NCI-H2227 treated with DMSO at 0.1 percent for 48 hours (cell line): ENCODE measurements around the gene TMEM181.
"Not testable (repeated sequence)": the region's sequence is repeated elsewhere in the genome, so short reads cannot be mapped to it uniquely, and the experiment has no call there.

Experiments used
- DNase-seq: peaks from one replicate; lab custom pipeline; 2025; lab: John Stamatoyannopoulos, UW

TMEM181 gene

DNA sequence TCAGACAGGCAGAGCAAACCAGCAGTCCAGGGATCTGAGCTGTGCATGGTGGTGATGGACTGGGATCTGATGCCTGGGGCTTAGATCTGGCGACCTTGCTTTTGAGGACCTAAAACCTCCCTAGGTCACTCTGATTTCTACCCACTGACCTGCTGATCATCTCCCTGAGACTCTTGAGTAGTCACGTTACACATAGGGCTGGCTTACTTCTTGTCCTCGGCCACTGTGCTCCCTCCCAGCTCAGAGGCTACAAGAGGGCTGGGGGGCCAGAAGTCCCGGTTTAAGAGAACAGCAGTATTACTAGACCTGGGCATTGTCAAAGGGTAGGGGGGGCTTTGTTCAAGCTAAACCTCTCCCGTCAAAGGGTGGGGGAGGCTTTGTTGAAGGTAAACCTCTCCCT lies 79.2 kb downstream of the TMEM181 start:
- DNase-seq: no peak

GRCh38 chr6:158640519-158640918 lies 80.6 kb downstream of the TMEM181 start:
- no peak for DNase-seq

DNA sequence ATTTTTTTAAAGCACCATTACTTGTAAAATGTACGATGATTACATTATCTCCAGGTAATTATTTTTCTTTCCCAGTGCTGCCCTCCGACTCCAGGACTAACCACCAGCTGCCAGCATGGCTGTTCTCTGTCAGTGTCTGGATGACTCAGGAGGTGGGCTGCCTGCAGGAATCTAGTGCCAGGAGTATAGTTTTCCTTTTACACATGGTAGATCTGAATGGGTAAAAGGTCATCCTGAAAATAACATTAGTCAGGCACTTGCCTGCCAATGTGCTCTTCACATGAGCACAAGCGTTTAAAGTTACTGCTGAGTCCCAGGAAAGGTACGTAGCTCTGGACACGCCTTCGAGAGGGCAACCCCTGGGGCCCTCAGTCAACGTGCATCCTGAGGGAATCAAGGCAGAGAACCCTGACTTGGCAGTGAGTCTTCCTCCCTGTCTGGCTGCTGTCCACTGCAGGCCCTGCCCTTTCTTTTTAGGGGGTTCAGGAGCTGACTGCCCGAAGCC lies 82.3 kb downstream of the TMEM181 start:
- DNase-seq: no peak

DNA sequence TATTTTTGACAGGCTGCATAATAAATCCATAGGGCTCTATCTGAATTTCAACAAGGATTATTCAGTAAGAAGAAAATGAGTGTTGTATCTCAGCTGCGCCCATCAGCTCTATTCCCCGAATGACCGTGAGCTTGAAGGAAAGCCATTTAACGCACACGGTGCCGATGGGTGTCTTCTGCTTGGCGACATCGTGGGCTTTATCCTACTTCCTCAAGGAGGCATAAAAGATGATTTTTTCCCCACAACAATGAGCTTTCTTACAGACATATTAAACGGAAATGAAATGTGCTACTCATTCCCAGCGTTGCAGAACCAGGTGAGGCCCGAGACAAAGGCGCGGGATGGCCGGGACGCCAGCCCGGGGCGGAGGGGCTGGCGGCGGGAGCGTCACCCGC lies 83.9 kb downstream of the TMEM181 start:
- DNase-seq: no peak

- peak; percentile 76 for DNase-seq
Measured at GRCh38 chr6:158644231-158645063, 84.6 kb downstream of the TMEM181 start, which contains the start of gene DYNLT1. TSS of gene DYNLT1 (minus strand) at chr6:158644743. CDS start at chr6:158644708, 35 bp downstream.

- DNase-seq: no peak
Measured at GRCh38 chr6:158645064-158646022, 85.5 kb downstream of the TMEM181 start.

- no peak for DNase-seq
Measured at GRCh38 chr6:158646023-158646910, 86.4 kb downstream of the TMEM181 start.

DNA sequence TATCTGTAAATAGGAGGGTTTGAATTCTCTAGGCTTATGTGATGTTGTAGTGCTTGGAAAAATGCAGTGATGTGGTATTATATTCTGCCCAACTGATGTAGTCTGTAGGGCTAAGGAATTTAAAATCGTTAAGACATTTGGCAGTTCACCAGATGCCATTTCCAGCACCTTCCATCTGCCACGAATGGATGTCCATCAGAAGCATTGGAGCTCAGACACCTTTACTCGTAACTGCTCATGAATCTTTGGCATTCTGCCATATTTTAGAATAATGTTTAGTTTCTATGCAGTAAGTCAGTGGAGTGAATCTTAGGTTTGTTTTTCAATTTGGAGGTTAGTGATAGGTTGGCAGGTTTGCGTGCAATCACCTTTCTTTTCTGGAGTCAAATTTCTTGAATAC lies 87.6 kb downstream of the TMEM181 start:
- no peak for DNase-seq

GRCh38 chr6:158648682-158649131 lies 88.8 kb downstream of the TMEM181 start:
- no peak for DNase-seq

DNA sequence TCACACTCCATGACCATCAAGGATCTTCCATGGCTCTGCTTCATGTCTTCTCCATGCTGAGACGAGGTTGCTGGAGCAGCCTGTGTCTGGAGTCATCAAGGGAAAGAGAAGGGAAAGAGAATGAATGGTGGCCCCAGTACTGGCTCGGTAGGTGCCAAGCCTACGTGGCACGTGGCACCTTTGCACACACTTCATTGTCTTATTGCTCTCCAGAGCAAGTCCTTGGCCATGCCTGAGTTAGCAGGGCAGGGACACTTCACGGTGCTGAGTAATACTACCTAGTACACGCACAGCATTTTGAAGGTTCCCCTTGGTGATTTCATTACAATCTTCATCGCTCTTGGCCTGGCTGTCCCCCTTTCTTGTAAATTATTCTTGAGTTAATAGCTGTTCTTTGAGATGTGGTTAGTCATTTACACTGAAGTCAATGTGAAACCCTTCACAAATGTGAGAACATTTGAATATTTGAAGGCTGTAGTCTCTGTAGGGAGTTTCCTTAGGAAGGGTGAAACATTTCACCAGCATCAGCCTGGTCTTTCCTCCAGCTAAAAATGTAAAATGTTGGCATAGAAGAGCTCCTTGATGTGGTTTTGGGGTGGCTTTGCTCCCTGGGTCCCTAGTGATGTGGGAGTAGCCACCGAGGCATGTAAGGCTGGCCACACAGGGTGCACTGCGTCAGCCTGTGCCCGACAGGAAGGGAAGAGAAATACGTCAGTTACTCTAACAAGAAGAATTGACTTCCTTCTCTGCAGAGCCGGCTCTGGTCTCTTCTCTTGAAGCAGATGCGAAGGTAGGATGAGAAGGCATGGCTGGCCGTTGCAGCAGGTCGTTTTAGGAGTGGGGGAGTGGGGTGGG lies 89.6 kb downstream of the TMEM181 start, which contains the start of gene SYTL3:
TSS of gene SYTL3 (plus strand) at position 766 of the 855 bp plus-strand sequence. CDS start 13,215 bp downstream, outside the sequence.
- no peak for DNase-seq

GRCh38 chr6:158651981-158652737 lies 92.3 kb downstream of the TMEM181 start:
- not testable (repeated sequence) for DNase-seq

- DNase-seq: no peak
Measured at GRCh38 chr6:158653577-158654354, 93.9 kb downstream of the TMEM181 start.

- DNase-seq: no peak
Measured at GRCh38 chr6:158654498-158654897, 94.6 kb downstream of the TMEM181 start.

DNA sequence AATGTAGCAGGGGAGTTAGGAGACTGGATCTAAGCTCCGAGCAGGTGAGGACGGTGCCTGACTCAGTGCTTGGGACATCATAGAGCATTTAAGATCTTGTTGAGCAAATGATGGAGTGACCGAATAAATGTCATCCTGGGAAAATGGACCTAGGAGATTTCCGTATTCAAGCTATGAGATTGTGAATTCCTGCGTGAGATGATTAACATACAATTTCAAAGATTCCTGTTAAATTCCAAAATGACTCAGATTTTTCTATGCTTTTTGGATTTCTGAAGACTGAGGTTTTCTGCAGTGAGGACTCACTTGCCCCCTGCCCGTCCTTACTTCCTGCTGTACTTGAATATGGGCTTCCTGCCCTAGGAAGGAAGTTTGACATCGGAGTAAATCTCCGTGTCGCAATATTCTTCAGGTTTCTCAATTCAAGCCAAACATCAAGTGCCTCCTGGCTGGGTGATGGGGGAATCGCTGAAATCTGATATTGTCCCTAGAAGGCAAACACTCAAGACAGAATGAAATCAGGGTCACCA lies 95.1 kb downstream of the TMEM181 start:
- DNase-seq: no peak

- no peak for DNase-seq
Measured at GRCh38 chr6:158655569-158656450, 95.9 kb downstream of the TMEM181 start.

DNA sequence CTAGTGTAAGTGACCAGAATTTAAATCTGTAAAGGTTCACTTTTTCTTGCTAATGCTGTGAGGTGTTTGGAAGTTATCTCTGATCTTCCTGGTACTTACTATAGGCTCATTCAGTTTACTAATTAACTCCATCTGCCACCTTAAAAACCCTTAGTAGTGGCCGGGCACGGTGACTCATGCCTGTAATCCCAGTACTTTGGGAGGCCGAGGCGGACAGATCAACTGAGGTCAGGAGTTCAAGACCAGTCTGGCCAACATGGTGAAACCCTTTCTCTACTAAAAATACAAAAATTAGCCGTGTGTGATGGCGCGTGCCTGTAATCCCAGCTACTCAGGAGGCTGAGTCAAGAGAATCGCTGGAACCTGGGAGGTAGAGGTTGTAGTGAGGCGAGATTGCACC lies 97.1 kb downstream of the TMEM181 start:
- not testable (repeated sequence) for DNase-seq

- DNase-seq: no peak
Measured at GRCh38 chr6:158660333-158660754, 100.5 kb downstream of the TMEM181 start.
